CD4-positive, alpha-beta memory T cell (primary cell): ENCODE data around the gene PCBP3. TPM values are rescaled to one million over a fixed set of nuclear protein-coding genes. Genes with fewer than 3 reads are reported as not detected.

Experiments
- CTCF ChIA-PET: fragments of 350-600 bp; sonication (Branson Sonifier 250); formaldehyde crosslinking; loops from one replicate; lab custom pipeline; 2021; ENCODE audit warnings: inconsistent platforms; ENCODE audit not compliant: partially characterized antibody; lab: Charles Lee
- POLR2A ChIA-PET: fragments of 350-600 bp; sonication (Branson Sonifier 250); formaldehyde crosslinking; loops from one replicate; lab custom pipeline; 2021; ENCODE audit not compliant: partially characterized antibody; lab: Charles Lee
- DNase-seq, 5 donors: peaks; one replicate each; pipeline versions ENCODE4 v3.0.0 to v3.0.0-alpha.2; 2020 to 2022; ENCODE audit warnings: mixed read lengths in 1 of 5
- H3K27ac ChIP-seq: one replicate; pipeline ENCODE4 v1.7.0; 2013; ENCODE audit warnings: low read depth, low read length
- H3K27me3 ChIP-seq: 2 replicates; pipeline ENCODE4 v1.7.0; 2013; ENCODE audit warnings: mild to moderate bottlenecking, low read length, moderate library complexity; ENCODE audit not compliant: insufficient read depth
- H3K36me3 ChIP-seq: 2 replicates; pipeline ENCODE4 v1.7.0; 2013; ENCODE audit warnings: mild to moderate bottlenecking, low read length, moderate library complexity; ENCODE audit not compliant: insufficient read depth
- H3K4me1 ChIP-seq: 2 replicates; pipeline ENCODE4 v1.7.0; 2013; ENCODE audit warnings: mild to moderate bottlenecking, low read length, moderate library complexity; ENCODE audit not compliant: insufficient read depth
- H3K4me3 ChIP-seq, 2 donors: one replicate each; pipeline ENCODE4 v1.7.0; 2013; ENCODE audit warnings: low read length in 2 of 2, mild to moderate bottlenecking in 1 of 2
- H3K9me3 ChIP-seq, 2 donors: one replicate each; pipeline ENCODE4 v1.7.0; 2013; ENCODE audit warnings: low read length in 2 of 2, control low read depth in 1 of 2; ENCODE audit not compliant: control insufficient read depth in 1 of 2
- H3K27ac Mint-ChIP-seq, 7 donors: one replicate each; pipeline ENCODE4 v1.8.0; 2020 to 2021; ENCODE audit warnings: mixed read lengths in 7 of 7, mild to moderate bottlenecking in 6 of 7, inconsistent platforms in 3 of 7, moderate library complexity in 3 of 7
- H3K27me3 Mint-ChIP-seq, 2 donors: one replicate each; pipeline ENCODE4 v1.8.0; 2020 to 2021; ENCODE audit warnings: mixed read lengths in 2 of 2
- H3K36me3 Mint-ChIP-seq, 2 donors: one replicate each; pipeline ENCODE4 v1.8.0; 2020 to 2021; ENCODE audit warnings: mixed read lengths in 2 of 2, inconsistent platforms in 1 of 2, mild to moderate bottlenecking in 1 of 2
- H3K4me1 Mint-ChIP-seq, 4 donors: one replicate each; pipeline ENCODE4 v1.8.0; 2020 to 2021; ENCODE audit warnings: mixed read lengths in 4 of 4, mild to moderate bottlenecking in 1 of 4
- H3K4me3 Mint-ChIP-seq, 8 donors: one replicate each; pipeline ENCODE4 v1.8.0; 2020 to 2021; ENCODE audit warnings: mixed read lengths in 8 of 8, mild to moderate bottlenecking in 7 of 8, moderate library complexity in 6 of 8, inconsistent platforms in 3 of 8
- H3K9me3 Mint-ChIP-seq, 8 donors: one replicate each; pipeline ENCODE4 v1.8.0; 2020 to 2021; ENCODE audit warnings: mixed read lengths in 8 of 8, mild to moderate bottlenecking in 5 of 8, inconsistent platforms in 3 of 8, moderate library complexity in 1 of 8
- intact Hi-C: fragments of 100-400 bp; cut with micrococcal nuclease; formaldehyde crosslinking; loops from one replicate; pipeline ENCODE4 v1.15.1; 2023
- polyA plus RNA-seq, 2 donors: library from polyadenylated mRNA; unstranded; fragments of 300-500 nt; fragmentation: Illumina TruSeq; gene quantifications; one replicate each; pipeline ENCODE4 v1.2.3, GENCODE V29; 2021
- total RNA-seq, 2 experiments: library from RNA; stranded (reverse); gene quantifications; one replicate each; pipeline ENCODE4 v1.2.3, GENCODE V29; 2021

PCBP3 gene
- total and polyA plus RNA-seq, 4 experiments from 2014 or later, result 0.36 to 1.6 (median 1.0) TPM

DNA sequence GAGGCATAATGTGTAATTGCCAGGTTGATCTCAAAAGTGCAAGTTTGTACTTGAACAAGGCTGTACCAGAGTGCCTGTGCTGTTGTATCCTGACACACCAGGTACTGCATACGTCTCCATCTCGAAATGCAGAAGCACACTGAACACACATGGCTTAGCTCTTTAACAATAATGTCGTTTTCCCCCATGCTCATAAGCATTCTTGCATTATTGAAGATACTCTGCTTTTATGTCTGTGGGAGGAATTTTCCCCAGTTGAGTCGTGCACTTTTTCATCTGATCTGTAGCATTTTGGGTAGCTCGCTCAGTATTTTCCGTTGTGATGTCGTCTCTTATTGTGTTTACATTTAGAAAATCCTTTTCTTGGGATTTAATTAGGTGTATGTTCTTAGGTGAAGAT, 98.7 kb downstream of the PCBP3 start:
- ChIA-PET CTCF (no interaction called here), POLR2A (no interaction called here)
- intact Hi-C loops, result no loop called here
- Histone ChIP-seq H3K9me3 (no peaks in the 10 kb centered on the region), H3K36me3 (no peaks in the 10 kb centered on the region), H3K4me3 (no peak overlapping the region), H3K27ac (no peak overlapping the region), H3K27me3 (no peaks in the 10 kb centered on the region), H3K4me1 (peaks cover 4% of the 10 kb centered on the region)
- H3K4me3 Mint-ChIP-seq, result no peak overlapping the region
- no peaks in the 10 kb centered on the region for H3K36me3 Mint-ChIP-seq
- no peak for DNase-seq
- H3K9me3 Mint-ChIP-seq, result no peaks in the 10 kb centered on the region
- H3K27me3 Mint-ChIP-seq, result no peaks in the 10 kb centered on the region
- no peak overlapping the region for H3K27ac Mint-ChIP-seq
- H3K4me1 Mint-ChIP-seq, result peaks cover 0 to 5% (median 2%) of the 10 kb centered on the region in 4 donors

DNA sequence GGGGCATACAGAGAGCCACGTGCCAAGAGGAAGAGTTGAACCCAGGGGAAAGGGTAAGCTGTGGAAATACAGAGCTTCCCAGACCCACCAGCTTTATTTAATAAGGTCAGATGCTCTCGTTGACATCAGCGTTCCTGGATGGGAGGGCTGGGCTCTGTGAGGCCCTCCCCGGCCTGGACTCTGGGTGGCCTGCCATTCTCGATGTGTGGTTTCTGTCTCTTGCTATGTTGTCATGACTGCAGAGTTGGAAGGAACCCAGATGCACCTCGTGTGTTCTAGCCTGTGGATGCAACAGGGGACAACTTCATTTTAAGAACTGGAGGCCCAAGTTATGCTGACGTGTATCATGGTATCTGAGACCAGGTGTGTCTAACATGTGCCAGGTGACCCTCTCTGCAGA, 101.7 kb downstream of the PCBP3 start:
- ChIA-PET CTCF (no interaction called here), POLR2A (no interaction called here)
- no peak overlapping the region for H3K4me3 Mint-ChIP-seq
- Histone ChIP-seq H3K9me3 (no peaks in the 10 kb centered on the region), H3K27me3 (no peaks in the 10 kb centered on the region), H3K27ac (no peak overlapping the region), H3K36me3 (no peaks in the 10 kb centered on the region), H3K4me3 (no peak overlapping the region), H3K4me1 (no peaks in the 10 kb centered on the region)
- H3K9me3 Mint-ChIP-seq, result no peaks in the 10 kb centered on the region
- H3K27me3 Mint-ChIP-seq, result no peaks in the 10 kb centered on the region
- H3K4me1 Mint-ChIP-seq, result peaks cover 0 to 5% (median 2%) of the 10 kb centered on the region in 4 donors
- no peaks in the 10 kb centered on the region for H3K36me3 Mint-ChIP-seq
- H3K27ac Mint-ChIP-seq, result peak overlapping the region in 1 of 7 donors; percentile 48
- intact Hi-C loops, result no loop called here
- DNase-seq, result no peak

DNA sequence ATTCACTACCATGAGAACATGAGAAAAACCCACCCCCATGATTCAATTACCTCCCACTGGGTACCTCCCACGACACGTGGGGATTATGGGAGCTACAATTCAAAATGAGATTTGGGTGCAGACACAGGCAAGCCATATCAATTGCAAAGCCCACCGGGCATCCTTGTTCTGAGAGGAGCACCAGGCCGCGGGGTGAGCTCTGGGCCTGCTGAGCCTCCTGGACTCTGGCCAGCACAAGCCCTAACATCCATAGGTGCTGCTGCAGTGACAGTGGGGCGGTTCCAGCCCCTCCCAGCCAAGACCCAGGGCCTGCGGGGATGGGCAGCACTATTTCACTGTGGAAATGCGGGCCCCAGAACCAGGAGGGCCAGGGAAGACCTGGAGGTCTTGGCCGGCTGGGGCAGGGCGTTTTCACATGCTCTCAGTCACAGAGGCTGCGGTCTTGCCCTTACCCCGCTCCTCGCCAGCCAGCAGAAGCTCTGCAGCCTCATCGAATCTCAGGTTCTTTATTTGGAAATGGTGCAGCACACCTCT, 103.8 kb downstream of the PCBP3 start:
- Mint-ChIP-seq H3K27me3 (no peaks in the 10 kb centered on the region), H3K9me3 (no peaks in the 10 kb centered on the region), H3K4me1 (peaks cover 0 to under 1% (median under 1%) of the 10 kb centered on the region in 4 donors), H3K27ac (no peak overlapping the region), H3K4me3 (no peak overlapping the region), H3K36me3 (no peaks in the 10 kb centered on the region)
- intact Hi-C loops, result no loop called here
- no peak overlapping the region for H3K4me3 ChIP-seq
- no peaks in the 10 kb centered on the region for H3K36me3 ChIP-seq
- H3K27me3 ChIP-seq, result no peaks in the 10 kb centered on the region
- H3K9me3 ChIP-seq, result no peaks in the 10 kb centered on the region
- no peak for DNase-seq
- ChIA-PET CTCF (no interaction called here), POLR2A (no interaction called here)
- no peak overlapping the region for H3K27ac ChIP-seq
- no peaks in the 10 kb centered on the region for H3K4me1 ChIP-seq

DNA sequence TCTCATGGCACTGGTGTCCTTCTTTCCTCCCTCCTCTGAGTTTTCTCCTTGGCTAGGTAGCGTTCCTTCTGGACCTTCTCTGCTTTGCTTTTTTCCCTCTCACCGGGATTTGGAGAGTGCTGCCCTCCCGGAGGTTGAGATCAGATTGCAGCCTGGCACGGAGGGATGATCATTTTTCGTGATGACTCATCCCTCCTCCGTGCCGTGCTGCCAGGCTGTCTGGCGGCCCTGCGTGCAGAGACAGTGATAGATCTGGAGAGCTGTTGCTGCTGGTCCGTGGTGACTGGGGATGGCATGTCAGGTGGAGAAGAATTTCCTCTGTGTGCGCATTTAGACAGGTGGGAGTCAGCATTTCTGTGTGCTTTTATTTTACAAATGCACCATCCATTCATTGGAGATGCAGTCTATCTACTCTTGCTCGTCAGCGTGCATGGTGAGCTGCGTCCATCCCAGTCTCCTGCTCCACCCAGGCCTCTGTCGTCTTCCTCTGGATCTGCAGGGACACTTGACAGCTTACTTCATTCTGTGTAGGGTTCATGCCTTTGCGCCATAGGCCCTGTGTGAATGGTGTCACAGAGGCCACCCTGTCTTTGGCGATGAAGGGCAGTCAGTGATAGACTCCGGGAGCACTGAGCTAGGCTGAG, 104.4 kb downstream of the PCBP3 start:
- H3K27ac ChIP-seq, result no peak overlapping the region
- ChIA-PET POLR2A (no interaction called here), CTCF (no interaction called here)
- intact Hi-C loops, result no loop called here
- H3K9me3 ChIP-seq, result no peaks in the 10 kb centered on the region
- H3K36me3 ChIP-seq, result no peaks in the 10 kb centered on the region
- DNase-seq, result no peak
- H3K27ac Mint-ChIP-seq, result no peak overlapping the region
- H3K27me3 ChIP-seq, result no peaks in the 10 kb centered on the region
- H3K9me3 Mint-ChIP-seq, result no peaks in the 10 kb centered on the region
- H3K4me3 ChIP-seq, result no peak overlapping the region
- H3K4me3 Mint-ChIP-seq, result no peak overlapping the region
- no peaks in the 10 kb centered on the region for H3K36me3 Mint-ChIP-seq
- H3K4me1 ChIP-seq, result no peaks in the 10 kb centered on the region
- no peaks in the 10 kb centered on the region for H3K27me3 Mint-ChIP-seq
- no peaks in the 10 kb centered on the region for H3K4me1 Mint-ChIP-seq

DNA sequence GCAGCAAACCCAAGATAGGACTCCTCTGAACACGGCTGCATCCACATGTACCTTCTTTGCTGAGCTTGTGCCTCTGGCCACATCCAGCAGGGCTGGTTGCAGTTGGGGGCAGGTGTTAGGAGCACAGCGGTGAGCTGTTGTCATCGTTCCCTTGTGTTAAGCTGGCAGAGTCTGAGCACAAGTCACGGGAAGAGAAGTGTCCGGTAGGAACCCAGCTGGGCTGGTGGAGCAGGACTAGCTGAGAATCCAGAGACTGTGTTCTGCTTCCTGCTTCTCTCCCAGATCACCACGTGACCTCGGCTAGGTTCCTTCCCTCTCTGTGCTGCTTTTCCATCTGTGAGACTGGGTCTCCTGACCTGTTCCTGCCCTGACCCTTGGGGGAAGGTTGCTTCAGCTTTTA, 105.1 kb downstream of the PCBP3 start:
- intact Hi-C loops, result no loop called here
- H3K9me3 Mint-ChIP-seq, result no peaks in the 10 kb centered on the region
- no peaks in the 10 kb centered on the region for H3K27me3 Mint-ChIP-seq
- Histone ChIP-seq H3K9me3 (no peaks in the 10 kb centered on the region), H3K4me3 (no peak overlapping the region), H3K27ac (no peak overlapping the region), H3K4me1 (no peaks in the 10 kb centered on the region), H3K27me3 (no peaks in the 10 kb centered on the region), H3K36me3 (no peaks in the 10 kb centered on the region)
- H3K27ac Mint-ChIP-seq, result no peak overlapping the region
- no peaks in the 10 kb centered on the region for H3K4me1 Mint-ChIP-seq
- DNase-seq, result no peak
- no peak overlapping the region for H3K4me3 Mint-ChIP-seq
- ChIA-PET CTCF (no interaction called here), POLR2A (no interaction called here)
- no peaks in the 10 kb centered on the region for H3K36me3 Mint-ChIP-seq

DNA sequence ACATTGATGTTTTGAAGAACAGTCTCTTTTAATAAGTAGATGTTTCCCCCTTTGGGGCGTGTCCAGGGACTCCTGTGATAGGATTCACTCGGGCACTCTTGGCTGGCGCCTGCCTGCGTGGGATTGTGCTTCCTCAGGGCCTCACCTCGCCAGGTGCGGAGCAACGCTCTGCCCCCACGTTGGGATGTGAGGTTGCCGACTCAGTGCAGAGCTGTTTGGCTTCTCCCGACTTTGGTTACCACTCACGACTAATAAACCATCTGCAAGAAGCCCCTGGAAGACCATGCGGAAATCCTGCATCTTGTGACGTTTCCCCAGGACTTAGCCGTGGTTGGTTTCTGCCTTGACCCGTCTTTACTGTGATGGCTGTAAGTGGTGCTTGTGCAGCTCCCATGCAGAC, 106.4 kb downstream of the PCBP3 start:
- no peaks in the 10 kb centered on the region for H3K4me1 Mint-ChIP-seq
- H3K36me3 Mint-ChIP-seq, result no peaks in the 10 kb centered on the region
- POLR2A ChIA-PET, result no interaction called here
- no peaks in the 10 kb centered on the region for H3K36me3 ChIP-seq
- no peak overlapping the region for H3K4me3 Mint-ChIP-seq
- no peaks in the 10 kb centered on the region for H3K27me3 Mint-ChIP-seq
- H3K9me3 Mint-ChIP-seq, result no peaks in the 10 kb centered on the region
- no peaks in the 10 kb centered on the region for H3K9me3 ChIP-seq
- H3K4me3 ChIP-seq, result no peak overlapping the region
- H3K27ac ChIP-seq, result no peak overlapping the region
- H3K27me3 ChIP-seq, result no peaks in the 10 kb centered on the region
- no peak for DNase-seq
- CTCF ChIA-PET, result interaction anchor here (1.7 kb wide), 1 partner anchor 8 kb away, joined by 4 read pairs; no protein-coding TSS in a partner anchor
- no peak overlapping the region for H3K27ac Mint-ChIP-seq
- no peaks in the 10 kb centered on the region for H3K4me1 ChIP-seq
- intact Hi-C loops, result no loop called here

DNA sequence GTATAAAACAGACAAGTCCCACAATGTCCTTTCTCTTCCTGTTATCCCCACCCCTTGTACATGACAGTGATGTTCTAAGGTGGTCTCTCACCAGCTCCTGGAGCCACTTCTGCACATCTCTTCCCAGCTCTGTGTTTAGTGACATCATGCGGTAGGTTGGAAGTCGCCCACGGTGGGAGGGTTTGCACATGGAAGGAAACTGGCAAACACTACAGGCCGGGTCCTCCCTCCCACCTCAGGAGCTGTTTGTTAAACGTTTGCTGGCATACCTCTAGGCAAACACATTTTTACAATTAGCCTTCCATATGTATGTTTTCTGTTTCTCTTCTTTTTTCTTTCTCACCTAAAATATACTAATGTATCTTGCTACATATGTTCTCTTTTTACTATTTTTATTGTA, 107.4 kb downstream of the PCBP3 start:
- H3K9me3 ChIP-seq, result no peaks in the 10 kb centered on the region
- no peak overlapping the region for H3K4me3 ChIP-seq
- H3K27ac Mint-ChIP-seq, result no peak overlapping the region
- H3K4me1 Mint-ChIP-seq, result no peaks in the 10 kb centered on the region
- H3K27me3 Mint-ChIP-seq, result no peaks in the 10 kb centered on the region
- H3K36me3 ChIP-seq, result no peaks in the 10 kb centered on the region
- intact Hi-C loops, result no loop called here
- no peak overlapping the region for H3K4me3 Mint-ChIP-seq
- peaks cover 0 to 5% (median 1%) of the 10 kb centered on the region in 8 donors for H3K9me3 Mint-ChIP-seq
- ChIA-PET POLR2A (no interaction called here), CTCF (no interaction called here)
- no peak for DNase-seq
- H3K27me3 ChIP-seq, result no peaks in the 10 kb centered on the region
- no peaks in the 10 kb centered on the region for H3K4me1 ChIP-seq
- peaks cover 0 to 4% of the 10 kb centered on the region in 2 donors for H3K36me3 Mint-ChIP-seq
- no peak overlapping the region for H3K27ac ChIP-seq
